Measurements from ENCODE around the gene RGS9. TPM values are rescaled to one million over a fixed set of nuclear protein-coding genes. Genes with fewer than 3 reads are reported as not detected.

The RGS9 gene
- total RNA-seq, 1 donor from 2014 or later: 6.5 TPM

GRCh38 chr17:65235284-65235683, 98.1 kb downstream of the RGS9 start:
- Mint-ChIP-seq H3K4me3 (ENCODE audit: unreplicated experiment) (no peak overlapping the region), H3K9me3 (ENCODE audit: unreplicated experiment) (peaks cover 9% of the 10 kb centered on the region), H3K27me3 (ENCODE audit: unreplicated experiment) (peaks cover 2% of the 10 kb centered on the region), H3K4me1 (ENCODE audit: unreplicated experiment) (peaks cover 4% of the 10 kb centered on the region), H3K27ac (ENCODE audit: unreplicated experiment) (no peak overlapping the region), H3K36me3 (ENCODE audit: unreplicated experiment) (peaks cover 2% of the 10 kb centered on the region)
- no peak for TF ChIP-seq CTCF (IDR thresholded peaks at IDR 0.05)
- no peak for DNase-seq (ENCODE audit: extremely low spot score, unreplicated experiment)

- H3K9me3 Mint-ChIP-seq (ENCODE audit: unreplicated experiment): peaks cover 9% of the 10 kb centered on the region
- peaks cover 4% of the 10 kb centered on the region for H3K4me1 Mint-ChIP-seq (ENCODE audit: unreplicated experiment)
- H3K4me3 Mint-ChIP-seq (ENCODE audit: unreplicated experiment): no peak overlapping the region
- no peak for DNase-seq (ENCODE audit: extremely low spot score, unreplicated experiment)
- no peak for TF ChIP-seq CTCF (IDR thresholded peaks at IDR 0.05)
- peaks cover 2% of the 10 kb centered on the region for H3K36me3 Mint-ChIP-seq (ENCODE audit: unreplicated experiment)
- H3K27me3 Mint-ChIP-seq (ENCODE audit: unreplicated experiment): peaks cover 2% of the 10 kb centered on the region
- no peak overlapping the region for H3K27ac Mint-ChIP-seq (ENCODE audit: unreplicated experiment)
These were observed 99.2 kb downstream of the RGS9 start for GRCh38 chr17:65236321-65236720.

- peaks cover 16% of the 10 kb centered on the region for H3K27me3 Mint-ChIP-seq (ENCODE audit: unreplicated experiment)
- no peak for TF ChIP-seq CTCF (IDR thresholded peaks at IDR 0.05)
- no peak overlapping the region for H3K4me3 Mint-ChIP-seq (ENCODE audit: unreplicated experiment)
- H3K4me1 Mint-ChIP-seq (ENCODE audit: unreplicated experiment): peaks cover 8% of the 10 kb centered on the region
- DNase-seq (ENCODE audit: extremely low spot score, unreplicated experiment): no peak
- H3K27ac Mint-ChIP-seq (ENCODE audit: unreplicated experiment): no peak overlapping the region
- no peaks in the 10 kb centered on the region for H3K9me3 Mint-ChIP-seq (ENCODE audit: unreplicated experiment)
- H3K36me3 Mint-ChIP-seq (ENCODE audit: unreplicated experiment): no peaks in the 10 kb centered on the region
These were observed 106.9 kb downstream of the RGS9 start for GRCh38 chr17:65243838-65244625.

GRCh38 chr17:65246252-65246651, 109.1 kb downstream of the RGS9 start:
- H3K4me1 Mint-ChIP-seq (ENCODE audit: unreplicated experiment): peaks cover 8% of the 10 kb centered on the region
- no peak for TF ChIP-seq CTCF (IDR thresholded peaks at IDR 0.05)
- no peak for DNase-seq (ENCODE audit: extremely low spot score, unreplicated experiment)
- no peaks in the 10 kb centered on the region for H3K9me3 Mint-ChIP-seq (ENCODE audit: unreplicated experiment)
- no peak overlapping the region for H3K4me3 Mint-ChIP-seq (ENCODE audit: unreplicated experiment)
- H3K27ac Mint-ChIP-seq (ENCODE audit: unreplicated experiment): no peak overlapping the region
- no peaks in the 10 kb centered on the region for H3K36me3 Mint-ChIP-seq (ENCODE audit: unreplicated experiment)
- H3K27me3 Mint-ChIP-seq (ENCODE audit: unreplicated experiment): peaks cover 30% of the 10 kb centered on the region

- Mint-ChIP-seq H3K27ac (ENCODE audit: unreplicated experiment) (no peak overlapping the region), H3K9me3 (ENCODE audit: unreplicated experiment) (no peaks in the 10 kb centered on the region), H3K4me3 (ENCODE audit: unreplicated experiment) (no peak overlapping the region), H3K27me3 (ENCODE audit: unreplicated experiment) (peaks cover 50% of the 10 kb centered on the region), H3K4me1 (ENCODE audit: unreplicated experiment) (no peaks in the 10 kb centered on the region), H3K36me3 (ENCODE audit: unreplicated experiment) (no peaks in the 10 kb centered on the region)
- TF ChIP-seq CTCF (IDR thresholded peaks at IDR 0.05): no peak
- no peak for DNase-seq (ENCODE audit: extremely low spot score, unreplicated experiment)
These were observed 112.6 kb downstream of the RGS9 start for GRCh38 chr17:65249774-65250173.

Data from osteocyte (in vitro differentiated cells).